DND-41 (cell line): ENCODE measurements around the gene ASB5.

Experiments used
- ATAC-seq: fragments of 200-7000 bp; cut with Tn5 transposase; 3 replicates; pipeline ENCODE4 v1.9.1; 2021; ENCODE audit warnings: low read depth; ENCODE audit not compliant: insufficient read depth
- DNase-seq: peaks from one replicate; pipeline ENCODE4 v3.0.0-alpha.2; 2020
- H2AFZ ChIP-seq: 2 replicates; pipeline ENCODE4 v1.6.0; 2012; ENCODE audit warnings: low read depth, low read length
- H3K27ac ChIP-seq: 2 replicates; pipeline ENCODE4 v1.5.1; 2012; ENCODE audit warnings: low read length, inconsistent platforms
- H3K27me3 ChIP-seq: fragments of 200-600 bp; sonication (generic); 2 replicates; pipeline ENCODE4 v1.6.0; 2012; ENCODE audit warnings: low read length, mild to moderate bottlenecking, inconsistent platforms; ENCODE audit not compliant: insufficient read depth, poor library complexity
- H3K36me3 ChIP-seq: 2 replicates; pipeline ENCODE4 v1.5.1; 2012; ENCODE audit warnings: low read length, inconsistent platforms; ENCODE audit not compliant: insufficient read depth
- H3K4me1 ChIP-seq: 2 replicates; pipeline ENCODE4 v1.5.1; 2012; ENCODE audit warnings: mild to moderate bottlenecking, low read length; ENCODE audit not compliant: insufficient read depth
- H3K4me2 ChIP-seq: 2 replicates; pipeline ENCODE4 v1.6.0; 2012; ENCODE audit warnings: mild to moderate bottlenecking, moderate library complexity, low read length, inconsistent platforms; ENCODE audit not compliant: insufficient read depth
- H3K4me3 ChIP-seq, 2 experiments: fragments of 200-600 bp in 1 of 2; shearing (Covaris generic) in 1 of 2; 2 replicates each; pipeline ENCODE4 v1.5.1; 2012 to 2016; ENCODE audit warnings: inconsistent platforms in 2 of 2, low read length in 2 of 2, mild to moderate bottlenecking in 2 of 2, low read depth in 1 of 2, moderate library complexity in 1 of 2
- H3K79me2 ChIP-seq: 2 replicates; pipeline ENCODE4 v1.6.0; 2012; ENCODE audit warnings: low read length, inconsistent platforms; ENCODE audit not compliant: insufficient read depth
- H3K9ac ChIP-seq: 2 replicates; pipeline ENCODE4 v1.6.0; 2012; ENCODE audit warnings: low read depth, mild to moderate bottlenecking, inconsistent platforms, low read length, moderate library complexity
- H3K9me3 ChIP-seq: 2 replicates; pipeline ENCODE4 v1.5.1; 2012; ENCODE audit warnings: low read length, moderate library complexity, mild to moderate bottlenecking, inconsistent platforms; ENCODE audit not compliant: insufficient read depth, severe bottlenecking
- H4K20me1 ChIP-seq: 2 replicates; pipeline ENCODE4 v1.6.0; 2012; ENCODE audit warnings: low read length; ENCODE audit not compliant: insufficient read depth
- CTCF ChIP-seq: IDR thresholded peaks from 2 replicates; pipeline ENCODE4 v1.5.1; 2012; ENCODE audit warnings: borderline replicate concordance, low read length, moderate library complexity, mild to moderate bottlenecking; ENCODE audit not compliant: poor library complexity, severe bottlenecking; ENCODE audit errors: extremely low read depth
- EZH2 ChIP-seq: IDR thresholded peaks from 3 replicates; pipeline ENCODE4 v1.6.1; 2012; ENCODE audit warnings: borderline replicate concordance, low read depth, mild to moderate bottlenecking, moderate library complexity, low read length, inconsistent platforms; ENCODE audit not compliant: severe bottlenecking

ASB5 gene

GRCh38 chr4:176238157-176238610 lies 30.8 kb downstream of the ASB5 start:
- TF ChIP-seq EZH2 = no peak
- no peak for TF ChIP-seq CTCF
- Histone ChIP-seq H3K4me2 (no peak overlapping the region), H3K9me3 (no peaks in the 10 kb centered on the region), H3K4me1 (no peaks in the 10 kb centered on the region), H3K4me3 (no peak overlapping the region), H3K79me2 (no peaks in the 10 kb centered on the region), H3K36me3 (no peaks in the 10 kb centered on the region), H3K9ac (no peak overlapping the region), H3K27ac (no peak overlapping the region), H4K20me1 (no peaks in the 10 kb centered on the region), H2AFZ (no peak overlapping the region), H3K27me3 (no peaks in the 10 kb centered on the region)
- DNase-seq (no peak), ATAC-seq (no peak)

GRCh38 chr4:176236946-176237345 lies 32.1 kb downstream of the ASB5 start:
- no peak overlapping the region for H2AFZ ChIP-seq
- H3K9ac ChIP-seq = no peak overlapping the region
- H3K79me2 ChIP-seq = no peaks in the 10 kb centered on the region
- ATAC-seq (no peak), DNase-seq (no peak)
- H3K4me2 ChIP-seq = no peak overlapping the region
- no peaks in the 10 kb centered on the region for H3K9me3 ChIP-seq
- H4K20me1 ChIP-seq = no peaks in the 10 kb centered on the region
- no peaks in the 10 kb centered on the region for H3K36me3 ChIP-seq
- H3K4me1 ChIP-seq = no peaks in the 10 kb centered on the region
- TF ChIP-seq CTCF (no peak), EZH2 (no peak)
- no peak overlapping the region for H3K27ac ChIP-seq
- H3K27me3 ChIP-seq = no peaks in the 10 kb centered on the region
- H3K4me3 ChIP-seq = no peak overlapping the region

GRCh38 chr4:176230836-176231235 lies 38.2 kb downstream of the ASB5 start:
- TF ChIP-seq EZH2 = no peak
- no peak for TF ChIP-seq CTCF
- Histone ChIP-seq H3K4me3 (no peak overlapping the region), H3K4me1 (no peaks in the 10 kb centered on the region), H3K4me2 (no peak overlapping the region), H3K27ac (no peak overlapping the region), H3K9me3 (no peaks in the 10 kb centered on the region), H3K79me2 (no peaks in the 10 kb centered on the region), H4K20me1 (no peaks in the 10 kb centered on the region), H3K9ac (no peak overlapping the region), H3K36me3 (no peaks in the 10 kb centered on the region), H3K27me3 (peaks cover 5% of the 10 kb centered on the region), H2AFZ (no peak overlapping the region)
- DNase-seq = no peak
- ATAC-seq = no peak

GRCh38 chr4:176229645-176230044 lies 39.4 kb downstream of the ASB5 start:
- DNase-seq (no peak), ATAC-seq (no peak)
- H3K4me3 ChIP-seq = no peak overlapping the region
- peaks cover 5% of the 10 kb centered on the region for H3K27me3 ChIP-seq
- H3K4me1 ChIP-seq = no peaks in the 10 kb centered on the region
- TF ChIP-seq EZH2 (no peak), CTCF (no peak)
- no peak overlapping the region for H3K27ac ChIP-seq
- H3K9ac ChIP-seq = no peak overlapping the region
- H3K36me3 ChIP-seq = no peaks in the 10 kb centered on the region
- H2AFZ ChIP-seq = no peak overlapping the region
- H3K9me3 ChIP-seq = no peaks in the 10 kb centered on the region
- H3K4me2 ChIP-seq = no peak overlapping the region
- H4K20me1 ChIP-seq = no peaks in the 10 kb centered on the region
- no peaks in the 10 kb centered on the region for H3K79me2 ChIP-seq
